Prostate gland (tissue), 2 donors: ENCODE measurements around the gene CDK19.

Source experiments
- CTCF ChIP-seq, 4 experiments: fragments of 200-600 bp in 2 of 4; fragments of 450-650 bp in 2 of 4; sonication (generic) in 2 of 4; IDR thresholded peaks; 1 replicate in 3 of 4; 2 replicates in 1 of 4; pipeline ENCODE4 v1.5.1; 2016 to 2019; ENCODE audit warnings: antibody characterized with exemption in 4 of 4, mild to moderate bottlenecking in 2 of 4, moderate library complexity in 2 of 4
- POLR2A ChIP-seq: fragments of 450-650 bp; IDR thresholded peaks from one replicate; pipeline ENCODE4 v1.6.1; 2016; ENCODE audit warnings: antibody characterized with exemption, mild to moderate bottlenecking
- POLR2AphosphoS5 ChIP-seq: sonication (generic); formaldehyde crosslinking; IDR thresholded peaks from one replicate; pipeline ENCODE4 v1.6.1; 2017; ENCODE audit warnings: antibody characterized with exemption

- no peak for TF ChIP-seq POLR2AphosphoS5
- no peak for TF ChIP-seq CTCF (IDR thresholded peaks at IDR 0.05)
- no peak for TF ChIP-seq POLR2A
These were observed 95.2 kb downstream of the CDK19 start for GRCh38 chr6:110720066-110720465.
